ENCODE measurements around the gene PSRC1.

PSRC1 gene

DNA sequence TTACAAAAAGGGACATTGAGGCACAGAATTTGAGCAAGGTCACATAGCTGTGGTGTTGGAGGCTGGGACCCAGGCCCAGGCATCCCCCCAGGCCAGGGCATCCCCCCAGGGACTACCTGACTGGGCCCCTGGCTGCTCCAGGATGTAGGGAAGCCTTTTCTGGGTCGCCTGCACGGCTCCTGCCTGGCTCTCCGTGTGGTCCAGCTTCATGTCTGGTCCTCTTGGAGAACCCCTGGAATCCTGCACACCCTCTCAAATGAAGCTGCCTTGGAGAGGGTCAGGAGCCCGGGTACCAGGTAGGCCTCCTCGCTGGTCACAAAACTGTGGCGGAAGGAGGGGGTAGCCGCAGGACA, 34.5 kb downstream of the PSRC1 start:
- DNase-seq (ENCODE audit: low read depth) = no peak
- no peak overlapping the region for H3K4me3 ChIP-seq (ENCODE audit: low read depth, low read length)
- TF ChIP-seq, protein P1, sequence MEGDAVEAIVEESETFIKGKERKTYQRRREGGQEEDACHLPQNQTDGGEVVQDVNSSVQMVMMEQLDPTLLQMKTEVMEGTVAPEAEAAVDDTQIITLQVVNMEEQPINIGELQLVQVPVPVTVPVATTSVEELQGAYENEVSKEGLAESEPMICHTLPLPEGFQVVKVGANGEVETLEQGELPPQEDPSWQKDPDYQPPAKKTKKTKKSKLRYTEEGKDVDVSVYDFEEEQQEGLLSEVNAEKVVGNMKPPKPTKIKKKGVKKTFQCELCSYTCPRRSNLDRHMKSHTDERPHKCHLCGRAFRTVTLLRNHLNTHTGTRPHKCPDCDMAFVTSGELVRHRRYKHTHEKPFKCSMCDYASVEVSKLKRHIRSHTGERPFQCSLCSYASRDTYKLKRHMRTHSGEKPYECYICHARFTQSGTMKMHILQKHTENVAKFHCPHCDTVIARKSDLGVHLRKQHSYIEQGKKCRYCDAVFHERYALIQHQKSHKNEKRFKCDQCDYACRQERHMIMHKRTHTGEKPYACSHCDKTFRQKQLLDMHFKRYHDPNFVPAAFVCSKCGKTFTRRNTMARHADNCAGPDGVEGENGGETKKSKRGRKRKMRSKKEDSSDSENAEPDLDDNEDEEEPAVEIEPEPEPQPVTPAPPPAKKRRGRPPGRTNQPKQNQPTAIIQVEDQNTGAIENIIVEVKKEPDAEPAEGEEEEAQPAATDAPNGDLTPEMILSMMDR (IDR thresholded peaks at IDR 0.05; ENCODE audit: low read depth, low read length, missing control alignments) = no peak

DNA sequence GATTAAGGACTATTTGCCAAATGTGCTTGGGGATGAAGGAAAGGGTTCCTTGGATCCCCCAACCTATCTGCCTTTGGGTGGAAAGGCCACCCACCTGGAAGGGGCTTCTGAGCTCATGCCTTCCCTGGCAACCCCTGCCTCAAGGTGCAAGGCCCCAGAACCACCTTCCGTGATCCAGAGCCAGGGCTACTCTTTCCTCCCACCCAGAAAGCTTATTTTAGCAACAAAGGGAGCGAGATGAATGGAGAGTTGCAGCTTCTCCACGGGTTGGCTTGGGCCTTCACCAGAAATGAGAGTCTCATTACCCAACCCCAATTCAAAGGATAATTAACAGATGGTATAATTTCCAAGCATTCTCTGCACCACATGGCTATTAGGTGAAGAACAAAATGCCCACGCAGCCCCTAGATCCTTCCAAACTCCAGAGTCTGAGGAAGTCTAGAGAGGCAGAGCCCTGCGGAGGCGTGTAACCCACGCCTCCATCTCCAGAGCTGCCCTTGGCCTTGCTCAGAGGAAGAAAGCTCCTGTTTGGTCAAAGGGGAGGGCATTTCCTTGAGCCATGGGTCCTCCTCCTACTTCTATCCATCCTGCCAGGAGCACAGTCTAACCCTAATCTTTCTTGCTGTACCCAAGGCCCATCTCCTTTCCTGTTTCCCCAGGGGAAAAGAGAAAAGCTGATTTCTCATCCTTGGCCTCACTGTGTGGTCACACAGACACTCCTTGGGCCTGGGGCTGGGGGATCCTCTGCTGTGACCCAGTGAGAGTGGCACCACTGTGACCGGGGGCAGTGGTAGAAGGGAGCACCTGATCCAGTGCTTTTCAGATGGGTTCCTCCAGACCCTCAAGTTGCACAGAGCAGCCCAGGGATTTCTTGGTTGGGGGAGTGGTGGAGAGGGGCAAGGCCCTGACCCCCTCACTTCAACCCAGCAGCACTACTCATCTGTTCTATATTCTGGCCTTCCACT, 35.3 kb downstream of the PSRC1 start:
- DNase-seq (ENCODE audit: low read depth) = no peak
- no peak overlapping the region for H3K4me3 ChIP-seq (ENCODE audit: low read depth, low read length)
- TF ChIP-seq, protein P1 (IDR thresholded peaks at IDR 0.05; ENCODE audit: low read depth, low read length, missing control alignments) = no peak

DNA sequence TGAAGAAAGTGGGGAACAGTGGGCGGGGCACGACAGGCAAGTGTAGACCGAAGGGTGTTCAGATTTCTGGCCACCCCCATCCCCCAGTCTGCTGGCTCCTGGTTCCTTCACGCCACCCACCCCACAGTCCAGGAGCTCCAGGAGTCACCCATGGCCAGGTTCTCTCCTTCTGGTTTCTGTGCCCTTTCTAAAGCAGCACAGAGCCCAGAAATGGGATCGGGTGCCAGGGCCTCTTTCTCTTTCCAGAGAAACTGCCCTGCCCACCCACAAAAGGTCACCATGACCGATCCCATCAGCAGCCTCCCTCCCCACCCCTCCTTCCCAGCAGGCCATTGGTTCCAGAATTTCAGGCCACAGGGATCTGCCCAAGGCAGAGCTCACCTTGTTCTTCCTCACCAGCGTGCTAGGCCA, 36.8 kb downstream of the PSRC1 start:
- TF ChIP-seq, protein P1 (IDR thresholded peaks at IDR 0.05; ENCODE audit: low read depth, low read length, missing control alignments) = no peak
- H3K4me3 ChIP-seq (ENCODE audit: low read depth, low read length) = no peak overlapping the region
- no peak for DNase-seq (ENCODE audit: low read depth)

DNA sequence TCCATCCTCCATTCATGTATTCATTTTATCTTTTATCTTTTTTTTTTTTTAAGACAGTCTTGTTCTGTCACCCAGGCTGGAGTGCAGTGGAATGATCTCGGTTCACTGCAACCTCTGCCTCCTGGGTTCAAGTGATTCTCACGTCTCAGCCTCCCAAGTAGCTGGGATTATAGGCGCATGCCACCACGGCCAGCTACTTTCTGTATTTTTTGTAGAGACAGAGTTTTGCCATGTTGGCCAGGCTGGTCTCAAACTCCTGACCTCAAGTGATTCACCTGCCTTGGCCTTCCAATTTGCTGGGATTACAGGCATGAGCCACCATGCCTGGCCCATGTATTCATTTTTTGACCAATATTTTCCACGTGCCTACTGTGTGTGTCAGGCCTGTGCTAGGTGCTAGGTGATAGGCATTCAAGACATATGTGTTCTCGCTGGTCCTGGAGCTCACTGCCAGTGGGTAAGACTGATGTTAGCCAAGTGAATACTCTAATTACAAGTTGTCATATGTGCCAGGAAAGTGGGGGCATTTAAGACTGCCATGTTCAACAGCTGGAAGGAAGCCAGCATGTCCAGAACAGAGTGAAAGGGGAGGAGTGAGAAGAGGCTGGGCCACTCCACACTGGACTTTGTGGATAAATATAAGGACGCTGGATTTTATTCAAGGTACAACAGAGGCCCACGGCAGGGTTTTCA, 38.9 kb downstream of the PSRC1 start:
- no peak for DNase-seq (ENCODE audit: low read depth)
- TF ChIP-seq, protein P1 (IDR thresholded peaks at IDR 0.05; ENCODE audit: low read depth, low read length, missing control alignments) = no peak

DNA sequence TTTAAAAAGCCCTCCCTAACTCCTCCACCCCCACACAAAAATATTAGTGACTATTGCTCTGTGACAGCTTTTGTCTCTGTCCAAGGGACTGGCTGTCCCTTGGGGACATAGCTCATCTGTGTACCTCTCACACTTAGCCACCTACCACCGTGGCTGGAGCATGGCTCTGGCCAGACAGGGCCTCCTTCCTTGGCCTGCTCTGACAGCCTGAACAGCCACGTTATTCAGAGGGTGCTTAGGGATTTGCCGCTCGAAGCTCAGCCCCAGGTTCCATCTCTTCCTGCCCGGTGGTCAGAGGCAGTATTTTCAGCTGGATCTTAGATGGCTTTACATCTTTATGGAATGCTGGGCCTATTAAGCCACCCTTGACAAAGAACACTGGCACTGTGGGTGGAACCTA, 39.7 kb downstream of the PSRC1 start:
- TF ChIP-seq, protein P1 (IDR thresholded peaks at IDR 0.05; ENCODE audit: low read depth, low read length, missing control alignments) = no peak
- DNase-seq (ENCODE audit: low read depth) = no peak
- H3K4me3 ChIP-seq (ENCODE audit: low read depth, low read length) = no peak overlapping the region

More for the DNA sequence above, 38.9 kb downstream of the PSRC1 start:
- no peak overlapping the region for H3K4me3 ChIP-seq (ENCODE audit: low read depth, low read length)

DNA sequence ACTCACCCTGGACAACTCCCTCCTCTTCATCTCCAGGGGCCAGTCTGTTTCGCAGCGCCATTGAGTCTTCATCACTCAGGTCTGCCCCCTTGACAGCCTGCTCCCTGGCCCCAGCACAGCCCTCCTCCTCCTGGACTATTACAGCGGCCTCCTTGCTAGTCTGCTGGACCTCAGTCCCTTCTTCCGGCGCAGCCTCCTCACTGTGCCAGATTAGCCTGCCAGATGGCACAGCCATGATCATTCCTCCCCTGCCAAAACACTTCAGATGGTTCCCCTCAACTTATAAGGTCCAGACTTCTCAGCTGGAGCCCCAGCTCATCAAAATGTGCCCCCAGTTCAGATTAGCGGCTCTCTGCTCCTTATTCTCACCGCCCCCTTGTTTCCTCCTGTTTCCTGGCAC, 40.6 kb downstream of the PSRC1 start:
- TF ChIP-seq, protein P1 (IDR thresholded peaks at IDR 0.05; ENCODE audit: low read depth, low read length, missing control alignments) = no peak
- no peak for DNase-seq (ENCODE audit: low read depth)
- H3K4me3 ChIP-seq (ENCODE audit: low read depth, low read length) = no peak overlapping the region
